Amniotic stem cell (primary cell): Measurements from ENCODE around the gene PLSCR3.

Experiments used
- DNase-seq: peaks from one replicate; lab custom pipeline; 2025; lab: John Stamatoyannopoulos, UW

The PLSCR3 gene

GRCh38 chr17:7394452-7395191 is at the start of gene PLSCR3:
Gene PLSCR3, minus strand, starts transcription at chr17:7394525. Its CDS starts 415 bp downstream, at chr17:7394110.
- DNase-seq = peak; percentile 78

- DNase-seq = no peak
These were observed 49.5 kb upstream of the PLSCR3 start for GRCh38 chr17:7443499-7444485.

- no peak for DNase-seq
These were observed 47.8 kb upstream of the PLSCR3 start for GRCh38 chr17:7442142-7442541.

- DNase-seq = no peak
These were observed 46.9 kb upstream of the PLSCR3 start for GRCh38 chr17:7441266-7441665.

- DNase-seq = no peak
These were observed 46.5 kb upstream of the PLSCR3 start for GRCh38 chr17:7440834-7441195.

GRCh38 chr17:7440113-7440833 is 45.9 kb upstream of the PLSCR3 start:
- DNase-seq = no peak

- DNase-seq = no peak
These were observed 45.3 kb upstream of the PLSCR3 start, which contains the start of gene FGF11 for GRCh38 chr17:7439462-7440112. Gene FGF11, plus strand, starts transcription at chr17:7439512. Its CDS starts 109 bp downstream, at chr17:7439621.

GRCh38 chr17:7438656-7439460 is 44.5 kb upstream of the PLSCR3 start:
- no peak for DNase-seq

GRCh38 chr17:7437950-7438614 is 43.8 kb upstream of the PLSCR3 start:
- no peak for DNase-seq

GRCh38 chr17:7437369-7437863 is 43.1 kb upstream of the PLSCR3 start:
- no peak for DNase-seq

GRCh38 chr17:7436556-7437368 is 42.4 kb upstream of the PLSCR3 start:
- DNase-seq = no peak

- DNase-seq = no peak
These were observed 41.6 kb upstream of the PLSCR3 start for GRCh38 chr17:7435676-7436555.

- no peak for DNase-seq
These were observed 38.0 kb upstream of the PLSCR3 start for GRCh38 chr17:7432296-7432695.

- DNase-seq = no peak
These were observed 36.9 kb upstream of the PLSCR3 start for GRCh38 chr17:7431231-7431630.

- DNase-seq = no peak
These were observed 35.4 kb upstream of the PLSCR3 start for GRCh38 chr17:7429722-7430121.

GRCh38 chr17:7428557-7428956 is 34.2 kb upstream of the PLSCR3 start, which contains the start of gene SPEM3:
Gene SPEM3, plus strand, starts transcription at chr17:7428857. Its CDS starts 46 bp downstream, at chr17:7428903.
- no peak for DNase-seq

GRCh38 chr17:7427549-7427948 is 33.2 kb upstream of the PLSCR3 start:
- DNase-seq = no peak

GRCh38 chr17:7426896-7427489 is 32.7 kb upstream of the PLSCR3 start:
- no peak for DNase-seq
